PC-9 (cell line): ENCODE results near the gene GMDS. TPM values are rescaled to one million over a fixed set of nuclear protein-coding genes. Genes with fewer than 3 reads are reported as not detected.

Experiments
- BruUV-seq: library from RNA; stranded (reverse); fragments of 400-500 nt; replicated peaks from 2 replicates; lab custom pipeline; 2021; lab: Mats Ljungman, UMichigan
- CTCF ChIA-PET: fragments of 300-600 bp; sonication (Branson Sonifier 250); formaldehyde crosslinking; loops from one replicate; lab custom pipeline; 2022; ENCODE audit warnings: antibody characterized with exemption; lab: Charles Lee
- POLR2A ChIA-PET: fragments of 300-600 bp; sonication (Branson Sonifier 250); formaldehyde crosslinking; loops from one replicate; lab custom pipeline; 2022; ENCODE audit warnings: antibody characterized with exemption; ENCODE audit not compliant: unreplicated experiment; lab: Charles Lee
- DNase-seq, 2 experiments: peaks; one replicate each; pipeline versions ENCODE4 v3.0.0 to v3.0.0-alpha.2; 2015 to 2022; ENCODE audit warnings: mixed read lengths in 1 of 2
- H2AFZ ChIP-seq: fragments of 200-600 bp; sonication (generic); 2 replicates; pipeline ENCODE4 v1.8.1; 2017; ENCODE audit warnings: antibody characterized with exemption
- H3F3A ChIP-seq: fragments of 200-600 bp; sonication (generic); 2 replicates; pipeline ENCODE4 v1.8.1; 2017; ENCODE audit warnings: antibody characterized with exemption, mild to moderate bottlenecking, low read depth; ENCODE audit not compliant: insufficient read depth
- H3K27ac ChIP-seq: fragments of 200-600 bp; sonication (generic); 2 replicates; pipeline ENCODE4 v1.6.1; 2016; ENCODE audit warnings: mixed run types
- H3K27me3 ChIP-seq: fragments of 200-600 bp; sonication (generic); 2 replicates; pipeline ENCODE4 v1.6.1; 2016; ENCODE audit warnings: low read depth, mixed run types; ENCODE audit not compliant: insufficient read depth
- H3K36me3 ChIP-seq: fragments of 200-600 bp; sonication (generic); 2 replicates; pipeline ENCODE4 v1.6.1; 2016; ENCODE audit warnings: low read depth, mixed run types
- H3K4me1 ChIP-seq: fragments of 200-600 bp; sonication (generic); replicated peaks from 2 replicates; pipeline ENCODE4 v1.6.1; 2016; ENCODE audit warnings: mixed run types; ENCODE audit not compliant: insufficient read depth
- H3K4me2 ChIP-seq: fragments of 200-600 bp; sonication (generic); 2 replicates; pipeline ENCODE4 v1.6.1; 2017; ENCODE audit warnings: mixed run types
- H3K4me3 ChIP-seq: fragments of 200-600 bp; sonication (generic); 2 replicates; pipeline ENCODE4 v1.6.1; 2016; ENCODE audit warnings: mixed run types
- H3K79me2 ChIP-seq: fragments of 200-600 bp; sonication (generic); 2 replicates; pipeline ENCODE4 v1.6.1; 2017; ENCODE audit warnings: low read depth, mixed run types
- H3K9me2 ChIP-seq: fragments of 200-600 bp; sonication (generic); 2 replicates; pipeline ENCODE4 v1.8.1; 2017; ENCODE audit warnings: mild to moderate bottlenecking; ENCODE audit not compliant: insufficient read depth
- H3K9me3 ChIP-seq: fragments of 200-600 bp; sonication (generic); 2 replicates; pipeline ENCODE4 v1.8.1; 2016; ENCODE audit warnings: low read depth; ENCODE audit not compliant: insufficient read depth
- H4K20me1 ChIP-seq: fragments of 200-600 bp; sonication (generic); 2 replicates; pipeline ENCODE4 v1.8.1; 2017; ENCODE audit not compliant: insufficient read depth
- EZH2 ChIP-seq: fragments of 200-600 bp; sonication (generic); IDR thresholded peaks from 2 replicates; pipeline ENCODE4 v1.8.0; 2017; ENCODE audit warnings: antibody characterized with exemption, low read depth
- intact Hi-C: fragments of 100-400 bp; cut with micrococcal nuclease; formaldehyde crosslinking; loops from one replicate; pipeline ENCODE4 v1.10.0; 2022; ENCODE audit not compliant: unreplicated experiment
- total RNA-seq: library from RNA; stranded (reverse); gene quantifications from 2 replicates; pipeline ENCODE4 v1.2.3, GENCODE V29; 2021
- TF ChIP-seq, protein P1 (sequence below): fragments of 200-600 bp; sonication (generic); conservative IDR thresholded peaks from 2 replicates; pipeline ENCODE4 v1.6.1; 2017; ENCODE audit warnings: mixed run types, antibody characterized with exemption, mild to moderate bottlenecking, moderate library complexity

Gene GMDS
- total RNA-seq, 1 experiment from 2014 or later, result 30.1 TPM

- Histone ChIP-seq H3K4me2 (no peak overlapping the region), H4K20me1 (no peaks in the 10 kb centered on the region), H3K4me3 (no peak overlapping the region), H3K4me1 (no peaks in the 10 kb centered on the region), H3K9me2 (no peaks in the 10 kb centered on the region), H3K27me3 (no peaks in the 10 kb centered on the region), H3K79me2 (no peaks in the 10 kb centered on the region), H3K9me3 (no peaks in the 10 kb centered on the region), H3K36me3 (no peaks in the 10 kb centered on the region), H3F3A (no peaks in the 10 kb centered on the region), H3K27ac (no peak overlapping the region), H2AFZ (no peak overlapping the region)
- POLR2A ChIA-PET, result no interaction called here
- TF ChIP-seq, protein P1, sequence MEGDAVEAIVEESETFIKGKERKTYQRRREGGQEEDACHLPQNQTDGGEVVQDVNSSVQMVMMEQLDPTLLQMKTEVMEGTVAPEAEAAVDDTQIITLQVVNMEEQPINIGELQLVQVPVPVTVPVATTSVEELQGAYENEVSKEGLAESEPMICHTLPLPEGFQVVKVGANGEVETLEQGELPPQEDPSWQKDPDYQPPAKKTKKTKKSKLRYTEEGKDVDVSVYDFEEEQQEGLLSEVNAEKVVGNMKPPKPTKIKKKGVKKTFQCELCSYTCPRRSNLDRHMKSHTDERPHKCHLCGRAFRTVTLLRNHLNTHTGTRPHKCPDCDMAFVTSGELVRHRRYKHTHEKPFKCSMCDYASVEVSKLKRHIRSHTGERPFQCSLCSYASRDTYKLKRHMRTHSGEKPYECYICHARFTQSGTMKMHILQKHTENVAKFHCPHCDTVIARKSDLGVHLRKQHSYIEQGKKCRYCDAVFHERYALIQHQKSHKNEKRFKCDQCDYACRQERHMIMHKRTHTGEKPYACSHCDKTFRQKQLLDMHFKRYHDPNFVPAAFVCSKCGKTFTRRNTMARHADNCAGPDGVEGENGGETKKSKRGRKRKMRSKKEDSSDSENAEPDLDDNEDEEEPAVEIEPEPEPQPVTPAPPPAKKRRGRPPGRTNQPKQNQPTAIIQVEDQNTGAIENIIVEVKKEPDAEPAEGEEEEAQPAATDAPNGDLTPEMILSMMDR, result no peak
- TF ChIP-seq EZH2, result no peak
- BruUV-seq, result no TSS peak
- no peak for DNase-seq
- CTCF ChIA-PET, result no interaction called here
- intact Hi-C loops, result no loop called here
Measured at GRCh38 chr6:1821164-1821512, 424.3 kb downstream of the GMDS start.

GRCh38 chr6:1820714-1821113, 424.7 kb downstream of the GMDS start:
- Histone ChIP-seq H2AFZ (no peak overlapping the region), H3K4me2 (no peak overlapping the region), H3K36me3 (no peaks in the 10 kb centered on the region), H3K27me3 (no peaks in the 10 kb centered on the region), H3K79me2 (no peaks in the 10 kb centered on the region), H3K9me3 (no peaks in the 10 kb centered on the region), H4K20me1 (no peaks in the 10 kb centered on the region), H3F3A (no peaks in the 10 kb centered on the region), H3K4me1 (no peaks in the 10 kb centered on the region), H3K9me2 (no peaks in the 10 kb centered on the region), H3K27ac (no peak overlapping the region), H3K4me3 (no peak overlapping the region)
- TF ChIP-seq, protein P1, result no peak
- TF ChIP-seq EZH2, result no peak
- BruUV-seq, result no TSS peak
- no peak for DNase-seq
- CTCF ChIA-PET, result no interaction called here
- intact Hi-C loops, result no loop called here
- POLR2A ChIA-PET, result no interaction called here

DNA sequence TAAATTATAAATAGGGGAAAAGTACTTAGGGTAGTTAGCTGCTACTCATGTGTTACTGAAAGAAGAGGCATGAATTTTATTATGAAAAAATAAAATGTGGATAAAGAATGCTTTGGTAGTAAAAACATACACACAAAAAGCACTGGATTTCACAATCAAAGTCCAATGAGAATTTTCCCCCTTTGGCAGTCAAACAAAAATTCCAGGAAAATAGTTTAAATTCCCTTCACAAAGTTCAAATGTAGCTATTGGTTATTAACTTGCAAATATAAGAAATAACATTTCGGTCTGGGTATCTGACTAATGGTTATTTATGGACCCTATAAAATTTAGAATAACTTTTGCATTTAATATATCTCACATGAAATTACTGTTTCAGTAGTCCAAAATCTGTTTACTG, 425.2 kb downstream of the GMDS start:
- Histone ChIP-seq H3K27ac (no peak overlapping the region), H4K20me1 (no peaks in the 10 kb centered on the region), H2AFZ (no peak overlapping the region), H3K79me2 (no peaks in the 10 kb centered on the region), H3K4me3 (no peak overlapping the region), H3K9me2 (no peaks in the 10 kb centered on the region), H3F3A (no peaks in the 10 kb centered on the region), H3K9me3 (no peaks in the 10 kb centered on the region), H3K36me3 (no peaks in the 10 kb centered on the region), H3K4me1 (no peaks in the 10 kb centered on the region), H3K4me2 (no peak overlapping the region), H3K27me3 (no peaks in the 10 kb centered on the region)
- ChIA-PET POLR2A (interaction anchor here (0.5 kb wide), 1 partner anchor 94 kb away, joined by 4 read pairs; no protein-coding TSS in a partner anchor), CTCF (no interaction called here)
- BruUV-seq, result no TSS peak
- DNase-seq, result no peak
- TF ChIP-seq, protein P1, result no peak
- no peak for TF ChIP-seq EZH2
- intact Hi-C loops, result no loop called here
